Measurements from ENCODE around the gene LCK. TPM values are rescaled to one million over a fixed set of nuclear protein-coding genes. Genes with fewer than 3 reads are reported as not detected.
A peak's percentile ranks its signal among the peaks of the same experiment; 100 is the strongest.

Gene LCK
- 240 and 248 TPM in 2 replicates for total RNA-seq

- DNase-seq: peak; percentile 90
Measured at GRCh38 chr1:32250893-32251716, at the start of gene LCK. Gene LCK (plus strand): TSS chr1:32251265. CDS start chr1:32274330, 23,065 bp downstream.

GRCh38 chr1:32204943-32205361 is 46.1 kb upstream of the LCK start:
- no peak for DNase-seq
- intact Hi-C loops (cut with micrococcal nuclease): loop anchor here (1.0 kb wide), 1 partner anchor 17 kb away; the partner anchor contains the start of genes EIF3I and TMEM234
- H3K9me3 Mint-ChIP-seq: no peaks in the 10 kb centered on the region

More at GRCh38 chr1:32250893-32251716, at the start of gene LCK:
- Mint-ChIP-seq H3K36me3 (ENCODE audit: low read depth) (peaks cover 31% of the 10 kb centered on the region), H3K27ac (peak within 1 kb of the TSS; percentile 97), H3K4me1 (peaks cover 75% of the 10 kb centered on the region), H3K9me3 (no peaks in the 10 kb centered on the region), H3K4me3 (peak within 1 kb of the TSS; percentile 98), H3K27me3 (no peaks in the 10 kb centered on the region)
- intact Hi-C loops (cut with micrococcal nuclease): loop anchor here (1.0 to 10.0 kb wide), 6 partner anchors 29 to 309 kb away; partner anchors contain the start of genes EIF3I, HDAC1, TMEM234 and TMEM39B

GRCh38 chr1:32205401-32206370 is 45.4 kb upstream of the LCK start, which contains the start of gene IQCC:
Gene IQCC (plus strand): TSS chr1:32205671. CDS start chr1:32205682, 11 bp downstream.
- Mint-ChIP-seq H3K9me3 (no peaks in the 10 kb centered on the region), H3K4me1 (peaks cover 33% of the 10 kb centered on the region), H3K27me3 (no peaks in the 10 kb centered on the region), H3K4me3 (peak within 1 kb of the TSS; percentile 91), H3K36me3 (ENCODE audit: low read depth) (peaks cover 20% of the 10 kb centered on the region), H3K27ac (peak within 1 kb of the TSS; percentile 88)
- intact Hi-C loops (cut with micrococcal nuclease): loop anchor here (1.0 kb wide), 1 partner anchor 17 kb away; the partner anchor contains the start of genes EIF3I and TMEM234
- peak; percentile 96 for DNase-seq

More at GRCh38 chr1:32204943-32205361, 46.1 kb upstream of the LCK start:
- Mint-ChIP-seq H3K27me3 (no peaks in the 10 kb centered on the region), H3K4me3 (peak overlapping the region; percentile 91), H3K27ac (peak overlapping the region; percentile 88), H3K36me3 (ENCODE audit: low read depth) (peaks cover 24% of the 10 kb centered on the region), H3K4me1 (peaks cover 38% of the 10 kb centered on the region)

- Mint-ChIP-seq H3K27me3 (no peaks in the 10 kb centered on the region), H3K9me3 (no peaks in the 10 kb centered on the region), H3K27ac (peak overlapping the region; percentile 48), H3K4me3 (no peak overlapping the region), H3K4me1 (peaks cover 21% of the 10 kb centered on the region), H3K36me3 (ENCODE audit: low read depth) (peaks cover 12% of the 10 kb centered on the region)
- DNase-seq: no peak
- intact Hi-C loops (cut with micrococcal nuclease): no loop called here
Measured at GRCh38 chr1:32208469-32208868, 42.6 kb upstream of the LCK start.

GRCh38 chr1:32208891-32209328 is 42.2 kb upstream of the LCK start, which contains the start of gene DCDC2B:
Gene DCDC2B (plus strand): TSS chr1:32209089. CDS start chr1:32209094, 5 bp downstream.
- H3K9me3 Mint-ChIP-seq: no peaks in the 10 kb centered on the region
- peaks cover 18% of the 10 kb centered on the region for H3K4me1 Mint-ChIP-seq
- peaks cover 10% of the 10 kb centered on the region for H3K36me3 Mint-ChIP-seq (ENCODE audit: low read depth)
- H3K4me3 Mint-ChIP-seq: no peak within 1 kb of the TSS
- DNase-seq: no peak
- H3K27ac Mint-ChIP-seq: peak within 1 kb of the TSS; percentile 48
- H3K27me3 Mint-ChIP-seq: no peaks in the 10 kb centered on the region
- intact Hi-C loops (cut with micrococcal nuclease): no loop called here

- no peak overlapping the region for H3K4me3 Mint-ChIP-seq
- peaks cover 19% of the 10 kb centered on the region for H3K4me1 Mint-ChIP-seq
- intact Hi-C loops (cut with micrococcal nuclease): loop anchor here (1.0 to 2.0 kb wide), 2 partner anchors 156 to 199 kb away; no protein-coding TSS in a partner anchor
- H3K36me3 Mint-ChIP-seq (ENCODE audit: low read depth): peaks cover 4% of the 10 kb centered on the region
- DNase-seq: peak; percentile 90
- no peaks in the 10 kb centered on the region for H3K9me3 Mint-ChIP-seq
- H3K27ac Mint-ChIP-seq: peak overlapping the region; percentile 49
- H3K27me3 Mint-ChIP-seq: no peaks in the 10 kb centered on the region
Measured at GRCh38 chr1:32215629-32216480, 35.2 kb upstream of the LCK start.

- Mint-ChIP-seq H3K4me3 (no peak overlapping the region), H3K36me3 (ENCODE audit: low read depth) (peaks cover 4% of the 10 kb centered on the region), H3K27ac (no peak overlapping the region), H3K4me1 (peaks cover 24% of the 10 kb centered on the region), H3K27me3 (no peaks in the 10 kb centered on the region), H3K9me3 (no peaks in the 10 kb centered on the region)
- DNase-seq: no peak
- intact Hi-C loops (cut with micrococcal nuclease): no loop called here
Measured at GRCh38 chr1:32216566-32216965, 34.5 kb upstream of the LCK start.

GRCh38 chr1:32219022-32219421 is 32.0 kb upstream of the LCK start:
- Mint-ChIP-seq H3K4me3 (no peak overlapping the region), H3K36me3 (ENCODE audit: low read depth) (peaks cover 6% of the 10 kb centered on the region), H3K27me3 (no peaks in the 10 kb centered on the region), H3K9me3 (no peaks in the 10 kb centered on the region), H3K4me1 (peaks cover 32% of the 10 kb centered on the region), H3K27ac (no peak overlapping the region)
- intact Hi-C loops (cut with micrococcal nuclease): no loop called here
- no peak for DNase-seq

GRCh38 chr1:32220746-32221580 is 30.1 kb upstream of the LCK start:
- intact Hi-C loops (cut with micrococcal nuclease): loop anchor here (5.0 kb wide), 1 partner anchor 116 kb away; the partner anchor contains the start of gene MARCKSL1
- peak overlapping the region; percentile 94 for H3K4me3 Mint-ChIP-seq
- peaks cover 15% of the 10 kb centered on the region for H3K36me3 Mint-ChIP-seq (ENCODE audit: low read depth)
- H3K27me3 Mint-ChIP-seq: no peaks in the 10 kb centered on the region
- peaks cover 33% of the 10 kb centered on the region for H3K4me1 Mint-ChIP-seq
- no peak for DNase-seq
- H3K27ac Mint-ChIP-seq: peak overlapping the region; percentile 95
- no peaks in the 10 kb centered on the region for H3K9me3 Mint-ChIP-seq

- peaks cover 29% of the 10 kb centered on the region for H3K4me1 Mint-ChIP-seq
- peak overlapping the region; percentile 94 for H3K4me3 Mint-ChIP-seq
- intact Hi-C loops (cut with micrococcal nuclease): loop anchor here (5.0 kb wide), 1 partner anchor 116 kb away; the partner anchor contains the start of gene MARCKSL1
- H3K27me3 Mint-ChIP-seq: no peaks in the 10 kb centered on the region
- no peaks in the 10 kb centered on the region for H3K9me3 Mint-ChIP-seq
- peak overlapping the region; percentile 95 for H3K27ac Mint-ChIP-seq
- peaks cover 19% of the 10 kb centered on the region for H3K36me3 Mint-ChIP-seq (ENCODE audit: low read depth)
- no peak for DNase-seq
Measured at GRCh38 chr1:32221581-32221979, 29.5 kb upstream of the LCK start.

GRCh38 chr1:32221980-32222755 is 28.9 kb upstream of the LCK start, which contains the start of the genes EIF3I and TMEM234:
Gene EIF3I (plus strand): TSS chr1:32222407. CDS start chr1:32222442, 35 bp downstream.
Gene TMEM234 (minus strand): TSS chr1:32222353. CDS start chr1:32222322, 31 bp downstream.
- peak; percentile 98 for DNase-seq
- H3K36me3 Mint-ChIP-seq (ENCODE audit: low read depth): peaks cover 20% of the 10 kb centered on the region
- intact Hi-C loops (cut with micrococcal nuclease): loop anchor here (1.0 to 5.0 kb wide), 5 partner anchors 17 to 172 kb away; partner anchors contain the start of genes BSDC1, HDAC1, IQCC and MARCKSL1
- H3K4me1 Mint-ChIP-seq: peaks cover 29% of the 10 kb centered on the region
- peak within 1 kb of the TSS; percentile 95 for H3K27ac Mint-ChIP-seq
- H3K27me3 Mint-ChIP-seq: no peaks in the 10 kb centered on the region
- H3K4me3 Mint-ChIP-seq: peak within 1 kb of the TSS; percentile 94
- no peaks in the 10 kb centered on the region for H3K9me3 Mint-ChIP-seq
